ENCODE measurements around the gene CEP72. TPM values are rescaled to one million over a fixed set of nuclear protein-coding genes. Genes with fewer than 3 reads are reported as not detected.

The CEP72 gene
- total RNA-seq, 1 experiment from 2014 or later, result 56.5 TPM

DNA sequence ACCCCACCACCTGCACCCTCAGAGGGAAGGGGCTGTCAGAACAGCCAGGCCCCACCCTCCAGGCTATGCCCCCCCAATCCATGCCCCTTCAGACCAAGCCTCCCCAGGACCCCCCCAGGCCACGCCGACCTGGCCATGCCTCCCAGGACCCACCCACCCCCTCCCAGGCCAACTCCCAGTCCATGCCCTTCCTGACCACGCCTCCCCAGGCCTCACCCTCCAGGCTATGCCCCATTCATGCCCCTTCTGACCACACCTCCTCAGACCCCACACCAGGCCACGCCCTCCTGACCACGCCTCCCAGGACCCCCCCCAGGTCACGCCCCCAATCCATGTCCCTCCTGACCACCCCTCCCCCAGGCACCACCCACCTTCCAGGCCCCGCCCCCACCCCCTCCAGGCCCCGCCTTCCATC is 53.4 kb downstream of the CEP72 start:
- Mint-ChIP-seq H3K36me3 (ENCODE audit: insufficient read depth, unreplicated experiment) (peaks cover 53% of the 10 kb centered on the region), H3K9me3 (ENCODE audit: low read depth, unreplicated experiment) (no peaks in the 10 kb centered on the region), H3K4me1 (ENCODE audit: low read depth, unreplicated experiment) (no peaks in the 10 kb centered on the region), H3K27ac (ENCODE audit: unreplicated experiment) (no peak overlapping the region), H3K4me3 (ENCODE audit: low read depth, unreplicated experiment) (no peak overlapping the region), H3K27me3 (ENCODE audit: unreplicated experiment) (no peaks in the 10 kb centered on the region)
- CTCF ChIA-PET, result no interaction called here
- BruUV-seq (replicated peaks), result no TSS peak
- intact Hi-C loops (cut with micrococcal nuclease; ENCODE audit: unreplicated experiment), result no loop called here
- TF ChIP-seq, protein P1, sequence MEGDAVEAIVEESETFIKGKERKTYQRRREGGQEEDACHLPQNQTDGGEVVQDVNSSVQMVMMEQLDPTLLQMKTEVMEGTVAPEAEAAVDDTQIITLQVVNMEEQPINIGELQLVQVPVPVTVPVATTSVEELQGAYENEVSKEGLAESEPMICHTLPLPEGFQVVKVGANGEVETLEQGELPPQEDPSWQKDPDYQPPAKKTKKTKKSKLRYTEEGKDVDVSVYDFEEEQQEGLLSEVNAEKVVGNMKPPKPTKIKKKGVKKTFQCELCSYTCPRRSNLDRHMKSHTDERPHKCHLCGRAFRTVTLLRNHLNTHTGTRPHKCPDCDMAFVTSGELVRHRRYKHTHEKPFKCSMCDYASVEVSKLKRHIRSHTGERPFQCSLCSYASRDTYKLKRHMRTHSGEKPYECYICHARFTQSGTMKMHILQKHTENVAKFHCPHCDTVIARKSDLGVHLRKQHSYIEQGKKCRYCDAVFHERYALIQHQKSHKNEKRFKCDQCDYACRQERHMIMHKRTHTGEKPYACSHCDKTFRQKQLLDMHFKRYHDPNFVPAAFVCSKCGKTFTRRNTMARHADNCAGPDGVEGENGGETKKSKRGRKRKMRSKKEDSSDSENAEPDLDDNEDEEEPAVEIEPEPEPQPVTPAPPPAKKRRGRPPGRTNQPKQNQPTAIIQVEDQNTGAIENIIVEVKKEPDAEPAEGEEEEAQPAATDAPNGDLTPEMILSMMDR (IDR thresholded peaks at IDR 0.05; ENCODE audit: unreplicated experiment), result no peak
- no peak for DNase-seq

DNA sequence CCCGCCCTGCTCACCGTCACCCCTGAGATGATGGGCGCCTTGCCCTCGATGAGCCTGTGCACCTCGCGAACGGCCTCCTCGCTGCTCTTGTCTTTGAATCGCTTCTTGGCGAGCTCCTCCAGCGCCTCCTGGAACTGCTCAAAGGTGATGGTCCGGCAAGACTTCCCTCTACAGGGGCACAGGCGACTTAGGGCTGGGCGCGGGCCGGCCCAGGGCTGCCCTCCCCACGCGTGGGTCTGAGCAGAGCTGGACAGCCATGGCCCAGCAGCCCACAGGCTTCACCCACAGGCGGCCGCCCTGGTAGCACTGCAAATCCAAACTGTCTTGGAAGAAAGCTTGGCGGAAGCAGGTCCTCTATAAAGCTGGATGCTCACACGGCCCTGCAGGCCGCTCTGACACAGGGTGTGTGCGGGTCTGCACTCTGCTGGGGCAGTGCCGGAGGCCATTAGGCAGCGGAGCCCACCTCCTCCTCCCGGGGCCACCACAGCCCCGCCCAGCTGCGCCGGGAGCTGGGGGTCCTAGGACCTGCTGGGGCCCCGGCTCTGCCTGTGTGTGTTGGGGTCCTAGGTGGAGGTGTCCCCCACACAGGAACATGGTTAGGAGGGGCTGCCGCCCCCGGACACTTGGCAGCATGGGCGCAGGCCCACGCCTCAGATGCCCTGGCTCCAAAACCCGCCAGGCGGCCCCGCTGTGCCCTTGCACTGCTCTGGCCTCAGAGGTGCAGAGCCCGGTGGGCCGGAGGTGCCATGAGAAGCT is 54.0 kb downstream of the CEP72 start:
- CTCF ChIA-PET, result no interaction called here
- peaks cover 50% of the 10 kb centered on the region for H3K36me3 Mint-ChIP-seq (ENCODE audit: insufficient read depth, unreplicated experiment)
- H3K4me3 Mint-ChIP-seq (ENCODE audit: low read depth, unreplicated experiment), result no peak overlapping the region
- BruUV-seq (replicated peaks), result no TSS peak
- no peak for DNase-seq
- no peaks in the 10 kb centered on the region for H3K9me3 Mint-ChIP-seq (ENCODE audit: low read depth, unreplicated experiment)
- H3K27me3 Mint-ChIP-seq (ENCODE audit: unreplicated experiment), result no peaks in the 10 kb centered on the region
- H3K27ac Mint-ChIP-seq (ENCODE audit: unreplicated experiment), result no peak overlapping the region
- H3K4me1 Mint-ChIP-seq (ENCODE audit: low read depth, unreplicated experiment), result no peaks in the 10 kb centered on the region
- intact Hi-C loops (cut with micrococcal nuclease; ENCODE audit: unreplicated experiment), result no loop called here
- TF ChIP-seq, protein P1 (IDR thresholded peaks at IDR 0.05; ENCODE audit: unreplicated experiment), result no peak

DNA sequence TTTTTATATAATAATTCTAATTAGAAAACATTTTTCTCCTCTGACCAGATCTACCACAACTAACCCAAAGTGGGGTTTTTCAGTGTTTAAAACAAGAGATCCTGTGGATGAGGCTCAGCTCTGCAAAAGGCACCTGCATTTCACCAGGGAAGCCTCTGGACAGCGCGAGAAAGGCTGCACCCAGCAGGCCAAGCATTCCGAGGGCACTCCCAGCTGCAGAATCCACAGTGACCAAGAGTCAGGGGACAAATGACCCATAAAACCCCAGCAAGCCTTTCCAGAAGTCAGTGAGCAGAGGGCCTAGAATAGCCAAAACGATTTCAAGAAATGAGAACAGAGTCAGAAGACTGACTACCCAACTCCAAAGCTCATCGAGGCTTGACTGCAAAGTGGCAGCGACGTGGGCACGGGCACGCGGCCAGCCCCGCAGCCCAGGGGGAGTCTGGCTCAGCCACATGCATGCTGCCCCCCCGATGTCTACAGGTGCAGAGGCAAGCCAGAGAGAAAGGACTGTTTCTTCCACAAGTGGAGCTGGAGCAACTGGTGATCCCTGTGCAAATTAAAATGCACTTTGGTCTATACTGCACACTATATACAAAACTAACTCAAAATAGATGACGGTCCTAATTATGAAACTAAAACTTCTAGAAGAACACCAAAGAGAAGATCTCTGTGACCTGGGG is 54.8 kb downstream of the CEP72 start:
- CTCF ChIA-PET, result no interaction called here
- no TSS peak for BruUV-seq (replicated peaks)
- TF ChIP-seq, protein P1 (IDR thresholded peaks at IDR 0.05; ENCODE audit: unreplicated experiment), result no peak

DNA sequence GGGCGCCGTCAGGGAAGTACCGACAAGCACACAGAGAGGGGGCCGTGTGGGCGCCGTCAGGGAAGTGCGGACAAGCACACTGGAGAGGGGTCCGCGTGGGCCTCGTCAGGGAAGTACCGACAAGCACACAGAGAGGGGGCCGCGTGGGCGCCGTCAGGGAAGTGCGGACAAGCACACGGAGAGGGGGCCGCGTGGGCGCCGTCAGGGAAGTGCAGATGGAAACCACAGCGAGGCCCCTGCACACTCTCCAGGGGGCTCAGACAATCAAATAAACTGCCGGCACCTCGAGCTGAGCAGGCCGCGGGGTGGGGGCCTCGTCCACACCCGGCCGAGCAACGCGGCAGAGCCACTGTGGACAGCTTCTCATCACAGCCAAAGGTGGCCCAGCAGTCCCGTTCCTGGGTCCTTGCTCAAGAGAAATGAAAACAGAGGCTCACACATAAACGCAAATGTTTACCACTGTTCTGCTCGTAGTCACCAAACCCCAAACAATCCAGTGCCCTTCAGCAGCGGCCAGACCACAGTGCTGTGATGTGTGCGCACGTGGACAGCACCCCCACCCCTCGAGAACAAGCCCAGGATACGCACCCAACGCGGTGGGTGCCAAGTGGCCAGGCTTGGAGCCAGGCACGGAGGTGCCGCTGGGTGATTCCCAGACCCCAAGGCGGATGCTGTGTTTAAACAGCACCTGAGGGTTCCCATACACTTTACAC is 56.3 kb downstream of the CEP72 start:
- intact Hi-C loops (cut with micrococcal nuclease; ENCODE audit: unreplicated experiment), result no loop called here
- Mint-ChIP-seq H3K9me3 (ENCODE audit: low read depth, unreplicated experiment) (no peaks in the 10 kb centered on the region), H3K27me3 (ENCODE audit: unreplicated experiment) (no peaks in the 10 kb centered on the region), H3K4me1 (ENCODE audit: low read depth, unreplicated experiment) (peaks cover 10% of the 10 kb centered on the region), H3K27ac (ENCODE audit: unreplicated experiment) (no peak overlapping the region), H3K4me3 (ENCODE audit: low read depth, unreplicated experiment) (no peak overlapping the region), H3K36me3 (ENCODE audit: insufficient read depth, unreplicated experiment) (peaks cover 60% of the 10 kb centered on the region)
- BruUV-seq (replicated peaks), result no TSS peak
- TF ChIP-seq, protein P1 (IDR thresholded peaks at IDR 0.05; ENCODE audit: unreplicated experiment), result no peak
- CTCF ChIA-PET, result no interaction called here
- no peak for DNase-seq

More for the DNA sequence above, 54.8 kb downstream of the CEP72 start:
- DNase-seq, result no peak
- Mint-ChIP-seq H3K27ac (ENCODE audit: unreplicated experiment) (no peak overlapping the region), H3K4me3 (ENCODE audit: low read depth, unreplicated experiment) (no peak overlapping the region), H3K27me3 (ENCODE audit: unreplicated experiment) (no peaks in the 10 kb centered on the region), H3K36me3 (ENCODE audit: insufficient read depth, unreplicated experiment) (peaks cover 50% of the 10 kb centered on the region), H3K9me3 (ENCODE audit: low read depth, unreplicated experiment) (no peaks in the 10 kb centered on the region), H3K4me1 (ENCODE audit: low read depth, unreplicated experiment) (no peaks in the 10 kb centered on the region)
- intact Hi-C loops (cut with micrococcal nuclease; ENCODE audit: unreplicated experiment), result no loop called here

Measured in Calu3 (cell line).